ENCODE measurements around the gene COQ4.

Gene COQ4

GRCh38 chr9:128276574-128277270, 45.9 kb upstream of the COQ4 start:
- peak; percentile 33; the same call in 1 of the 2 replicates for TF ChIP-seq TAF1 (IDR thresholded peaks at IDR 0.05; ENCODE audit: borderline replicate concordance, insufficient read depth, low read length)
- TF ChIP-seq REST (IDR thresholded peaks at IDR 0.05; ENCODE audit: insufficient read depth in 1 of 2, low read depth in 2 of 2, low read length in 2 of 2), result no peak

- TF ChIP-seq POLR2AphosphoS5 (IDR thresholded peaks at IDR 0.05; ENCODE audit: low read depth, low read length), result 0 out of 2 replicates have a peak, but pooled peaks have one; percentile 37
These were observed 43.3 kb upstream of the COQ4 start for GRCh38 chr9:128279088-128280073.

- TF ChIP-seq FOXP2 (optimal IDR thresholded peaks at IDR 0.05; ENCODE audit: borderline replicate concordance, extremely low read depth, extremely low read length, insufficient read depth) (no peak), SIN3A (IDR thresholded peaks at IDR 0.05; ENCODE audit: borderline replicate concordance, insufficient read depth, low read length) (no peak), POLR2AphosphoS5 (IDR thresholded peaks at IDR 0.05; ENCODE audit: low read depth, low read length) (no peak), REST (IDR thresholded peaks at IDR 0.05; ENCODE audit: insufficient read depth in 1 of 2, low read depth in 2 of 2, low read length in 2 of 2) (no peak), TAF1 (IDR thresholded peaks at IDR 0.05; ENCODE audit: borderline replicate concordance, insufficient read depth, low read length) (no peak)
These were observed 42.5 kb upstream of the COQ4 start for GRCh38 chr9:128280084-128280622.

- TF ChIP-seq TAF1 (IDR thresholded peaks at IDR 0.05; ENCODE audit: borderline replicate concordance, insufficient read depth, low read length) (no peak), SIN3A (IDR thresholded peaks at IDR 0.05; ENCODE audit: borderline replicate concordance, insufficient read depth, low read length) (no peak), REST (IDR thresholded peaks at IDR 0.05; ENCODE audit: insufficient read depth in 1 of 2, low read depth in 2 of 2, low read length in 2 of 2) (no peak), FOXP2 (optimal IDR thresholded peaks at IDR 0.05; ENCODE audit: borderline replicate concordance, extremely low read depth, extremely low read length, insufficient read depth) (no peak), POLR2AphosphoS5 (IDR thresholded peaks at IDR 0.05; ENCODE audit: low read depth, low read length) (no peak)
These were observed 40.1 kb upstream of the COQ4 start for GRCh38 chr9:128282500-128282899.

- no peak for TF ChIP-seq TAF1 (IDR thresholded peaks at IDR 0.05; ENCODE audit: borderline replicate concordance, insufficient read depth, low read length)
- no peak for TF ChIP-seq FOXP2 (optimal IDR thresholded peaks at IDR 0.05; ENCODE audit: borderline replicate concordance, extremely low read depth, extremely low read length, insufficient read depth)
- no peak for TF ChIP-seq SIN3A (IDR thresholded peaks at IDR 0.05; ENCODE audit: borderline replicate concordance, insufficient read depth, low read length)
- TF ChIP-seq POLR2AphosphoS5 (IDR thresholded peaks at IDR 0.05; ENCODE audit: low read depth, low read length), result no peak
- TF ChIP-seq REST (IDR thresholded peaks at IDR 0.05; ENCODE audit: insufficient read depth in 1 of 2, low read depth in 2 of 2, low read length in 2 of 2), result no peak
These were observed 37.4 kb upstream of the COQ4 start for GRCh38 chr9:128285033-128285784.

Measured in PFSK-1 (cell line).